NCI-H2029 (cell line): ENCODE data around the gene PITPNC1.
A peak's percentile ranks its signal among the peaks of the same experiment; 100 is the strongest.
"Not testable (repeated sequence)": the region's sequence is repeated elsewhere in the genome, so short reads cannot be mapped to it uniquely, and the experiment has no call there.

ENCODE experiments used
- DNase-seq: peaks from one replicate; lab custom pipeline; 2025; lab: John Stamatoyannopoulos, UW

The PITPNC1 gene

GRCh38 chr17:67516571-67516970 is 139.5 kb downstream of the PITPNC1 start:
- not testable (repeated sequence) for DNase-seq

GRCh38 chr17:67517325-67517724 is 140.2 kb downstream of the PITPNC1 start:
- DNase-seq = no peak

- no peak for DNase-seq
Observed at GRCh38 chr17:67518876-67519275, 141.8 kb downstream of the PITPNC1 start.

GRCh38 chr17:67519801-67520251 is 142.7 kb downstream of the PITPNC1 start:
- DNase-seq = no peak

GRCh38 chr17:67520252-67520906 is 143.3 kb downstream of the PITPNC1 start:
- DNase-seq = peak; percentile 47

- peak; percentile 66 for DNase-seq
Observed at GRCh38 chr17:67520916-67521774, 144.1 kb downstream of the PITPNC1 start.

GRCh38 chr17:67521775-67522069 is 144.6 kb downstream of the PITPNC1 start:
- no peak for DNase-seq

- no peak for DNase-seq
Observed at GRCh38 chr17:67523101-67523500, 146.0 kb downstream of the PITPNC1 start.

- DNase-seq = peak; percentile 82
Observed at GRCh38 chr17:67525239-67526135, 148.4 kb downstream of the PITPNC1 start.

- no peak for DNase-seq
Observed at GRCh38 chr17:67526700-67527099, 149.6 kb downstream of the PITPNC1 start.

- peak; percentile 91 for DNase-seq
Observed at GRCh38 chr17:67528751-67529436, 151.8 kb downstream of the PITPNC1 start.

- peak; percentile 90 for DNase-seq
Observed at GRCh38 chr17:67531291-67531690, 154.2 kb downstream of the PITPNC1 start.

- DNase-seq = peak; percentile 46
Observed at GRCh38 chr17:67532326-67532871, 155.3 kb downstream of the PITPNC1 start.

GRCh38 chr17:67534941-67535340 is 157.9 kb downstream of the PITPNC1 start:
- no peak for DNase-seq

- no peak for DNase-seq
Observed at GRCh38 chr17:67542219-67543114, 165.4 kb downstream of the PITPNC1 start.

- DNase-seq = peak; percentile 38
Observed at GRCh38 chr17:67544364-67544955, 167.4 kb downstream of the PITPNC1 start.

GRCh38 chr17:67546578-67547527 is 169.8 kb downstream of the PITPNC1 start:
- no peak for DNase-seq

- DNase-seq = no peak
Observed at GRCh38 chr17:67548693-67549092, 171.6 kb downstream of the PITPNC1 start.

- DNase-seq = no peak
Observed at GRCh38 chr17:67549820-67550219, 172.7 kb downstream of the PITPNC1 start.
